ENCODE results near the gene ASTN2. TPM values are rescaled to one million over a fixed set of nuclear protein-coding genes. Genes with fewer than 3 reads are reported as not detected.
"Not testable (repeated sequence)": the region's sequence is repeated elsewhere in the genome, so short reads cannot be mapped to it uniquely, and the experiment has no call there.

Gene ASTN2
- total RNA-seq, 6 experiments from 2014 or later, result 0.91 to 3.1 (median 2.5) TPM

DNA sequence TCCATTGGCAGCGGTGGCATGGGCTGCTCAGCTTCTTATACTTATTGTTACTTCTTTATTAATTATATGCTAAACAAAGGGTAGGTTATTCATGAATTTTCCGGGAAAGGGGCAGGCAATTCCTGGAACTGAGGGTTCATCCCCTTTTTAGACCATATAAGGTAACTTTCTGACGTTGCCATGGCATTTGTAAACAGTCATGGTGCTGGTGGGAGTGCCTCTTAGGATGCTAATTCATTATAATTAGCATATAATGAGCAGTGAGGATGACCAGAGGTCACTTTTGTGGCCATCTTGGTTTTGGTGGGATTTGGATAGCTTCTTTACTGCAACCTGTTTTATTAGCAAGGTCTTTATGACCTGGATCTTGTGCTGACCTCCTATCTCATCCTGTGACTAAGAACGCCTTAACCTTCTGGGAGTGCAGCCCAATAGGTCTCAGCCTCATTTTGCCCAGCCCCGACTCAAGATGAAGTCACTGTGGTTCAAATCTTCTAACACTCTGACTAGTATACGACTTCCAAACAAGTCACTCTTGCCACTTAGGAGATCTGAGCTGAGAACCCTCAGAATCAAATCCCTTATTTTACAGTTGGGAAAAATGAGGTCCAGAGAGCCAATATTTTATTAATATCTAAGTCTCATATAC is 490.3 kb downstream of the ASTN2 start:
- DNase-seq (no peak), ATAC-seq (no peak)
- TF ChIP-seq, protein P1, sequence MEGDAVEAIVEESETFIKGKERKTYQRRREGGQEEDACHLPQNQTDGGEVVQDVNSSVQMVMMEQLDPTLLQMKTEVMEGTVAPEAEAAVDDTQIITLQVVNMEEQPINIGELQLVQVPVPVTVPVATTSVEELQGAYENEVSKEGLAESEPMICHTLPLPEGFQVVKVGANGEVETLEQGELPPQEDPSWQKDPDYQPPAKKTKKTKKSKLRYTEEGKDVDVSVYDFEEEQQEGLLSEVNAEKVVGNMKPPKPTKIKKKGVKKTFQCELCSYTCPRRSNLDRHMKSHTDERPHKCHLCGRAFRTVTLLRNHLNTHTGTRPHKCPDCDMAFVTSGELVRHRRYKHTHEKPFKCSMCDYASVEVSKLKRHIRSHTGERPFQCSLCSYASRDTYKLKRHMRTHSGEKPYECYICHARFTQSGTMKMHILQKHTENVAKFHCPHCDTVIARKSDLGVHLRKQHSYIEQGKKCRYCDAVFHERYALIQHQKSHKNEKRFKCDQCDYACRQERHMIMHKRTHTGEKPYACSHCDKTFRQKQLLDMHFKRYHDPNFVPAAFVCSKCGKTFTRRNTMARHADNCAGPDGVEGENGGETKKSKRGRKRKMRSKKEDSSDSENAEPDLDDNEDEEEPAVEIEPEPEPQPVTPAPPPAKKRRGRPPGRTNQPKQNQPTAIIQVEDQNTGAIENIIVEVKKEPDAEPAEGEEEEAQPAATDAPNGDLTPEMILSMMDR (IDR thresholded peaks at IDR 0.05), result no peak
- no peak for TF ChIP-seq POLR2A (IDR thresholded peaks at IDR 0.05)
- 59% methylated on average over 4 of the region's 6 CpGs for WGBS (ENCODE audit: insufficient coverage, low coverage, low lambda C conversion rate, missing lambda C conversion rate)
- intact Hi-C loops (cut with DNase I), result no loop called here
- Histone ChIP-seq H3K27me3 (no peaks in the 10 kb centered on the region), H3K4me1 (no peaks in the 10 kb centered on the region), H3K36me3 (no peaks in the 10 kb centered on the region), H3K9me3 (no peaks in the 10 kb centered on the region), H3K27ac (no peak overlapping the region), H3K4me3 (no peak overlapping the region)

DNA sequence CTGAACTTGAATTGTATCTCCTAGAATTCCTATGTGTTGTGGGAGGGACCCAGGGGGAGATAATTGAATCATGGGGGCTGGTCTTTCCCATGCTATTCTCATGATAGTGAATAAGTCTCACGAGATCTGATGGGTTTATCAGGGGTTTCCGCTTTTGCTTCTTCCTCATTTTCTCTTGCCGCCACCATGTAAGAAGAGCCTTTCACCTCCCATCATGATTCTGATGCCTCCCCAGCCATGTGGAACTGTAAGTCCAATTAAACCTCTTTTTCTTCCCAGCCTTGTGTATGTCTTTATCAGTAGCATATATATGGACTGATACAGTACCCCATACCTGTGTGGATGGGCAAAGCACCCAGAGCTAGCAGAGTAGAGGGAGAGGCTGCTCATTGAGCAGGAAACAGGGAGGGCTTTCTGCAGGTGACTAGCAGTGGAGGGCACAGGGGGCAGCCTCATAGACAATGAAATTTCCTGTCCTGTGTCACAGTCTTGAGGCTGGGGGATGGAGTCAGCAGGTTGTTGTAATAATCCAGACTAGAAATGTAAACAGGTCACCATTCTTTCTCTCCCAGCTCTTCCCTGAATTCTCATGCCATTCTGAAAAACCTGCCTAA is 496.9 kb downstream of the ASTN2 start:
- WGBS (ENCODE audit: insufficient coverage, low coverage, low lambda C conversion rate, missing lambda C conversion rate), result 80% methylated on average over 1 of the region's 3 CpGs
- intact Hi-C loops (cut with DNase I); H3K4me3 ChIP-seq; DNase-seq; ATAC-seq; H3K4me1 ChIP-seq; H3K36me3 ChIP-seq; H3K27me3 ChIP-seq; H3K27ac ChIP-seq; H3K9me3 ChIP-seq: not testable (repeated sequence)

DNA sequence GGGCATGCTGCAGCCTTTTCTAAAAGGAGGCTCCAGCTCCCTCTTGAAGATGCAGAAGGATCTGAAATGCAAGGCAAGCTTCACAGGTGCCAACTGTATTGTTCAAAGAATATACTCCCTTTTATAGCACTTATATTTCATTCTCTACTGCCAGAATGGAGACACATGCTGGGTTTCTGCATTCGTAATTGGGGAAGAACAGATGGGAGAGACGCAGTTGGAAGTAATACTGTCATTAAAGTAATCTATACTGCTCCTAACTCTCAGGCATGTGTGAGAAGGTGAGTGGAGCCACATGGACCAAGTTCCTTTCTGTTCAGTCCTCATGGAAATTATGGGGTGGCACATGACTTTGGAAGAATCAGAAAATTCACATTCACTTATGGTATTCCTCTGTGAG is 501.3 kb downstream of the ASTN2 start:
- Histone ChIP-seq H3K9me3 (no peaks in the 10 kb centered on the region), H3K27ac (no peak overlapping the region), H3K36me3 (no peaks in the 10 kb centered on the region), H3K27me3 (no peaks in the 10 kb centered on the region), H3K4me1 (no peaks in the 10 kb centered on the region), H3K4me3 (no peak overlapping the region)
- TF ChIP-seq, protein P1 (IDR thresholded peaks at IDR 0.05), result no peak
- no peak for TF ChIP-seq POLR2A (IDR thresholded peaks at IDR 0.05)
- no peak for DNase-seq
- intact Hi-C loops (cut with DNase I), result no loop called here
- ATAC-seq, result no peak
- WGBS (ENCODE audit: insufficient coverage, low coverage, low lambda C conversion rate, missing lambda C conversion rate), result 44% methylated on average over 2 of the region's 2 CpGs

DNA sequence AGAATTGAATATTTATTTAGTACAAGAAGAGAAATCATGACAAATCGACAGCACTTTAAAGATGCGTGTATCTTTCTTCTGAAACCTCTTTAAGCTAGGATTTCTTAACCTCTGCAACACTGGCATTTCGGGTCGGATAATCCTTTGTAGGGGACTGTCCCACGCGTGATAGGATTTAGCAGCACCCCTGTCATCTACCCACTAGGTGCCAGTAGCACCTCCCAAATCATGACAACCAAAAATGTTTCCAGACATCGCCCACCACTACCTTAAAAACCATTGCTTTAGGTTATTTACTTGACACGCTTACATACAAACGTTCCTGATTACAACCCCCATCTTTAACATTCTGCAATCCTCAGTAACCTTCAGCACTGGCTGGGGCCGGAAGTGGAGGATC is 504.7 kb downstream of the ASTN2 start:
- intact Hi-C loops (cut with DNase I), result no loop called here
- Histone ChIP-seq H3K27ac (no peak overlapping the region), H3K36me3 (no peaks in the 10 kb centered on the region), H3K4me1 (no peaks in the 10 kb centered on the region), H3K4me3 (no peak overlapping the region), H3K9me3 (no peaks in the 10 kb centered on the region), H3K27me3 (no peaks in the 10 kb centered on the region)
- ATAC-seq (no peak), DNase-seq (no peak)
- 38% methylated on average over 10 of the region's 10 CpGs for WGBS (ENCODE audit: insufficient coverage, low coverage, low lambda C conversion rate, missing lambda C conversion rate)
- TF ChIP-seq, protein P1 (IDR thresholded peaks at IDR 0.05), result no peak
- no peak for TF ChIP-seq POLR2A (IDR thresholded peaks at IDR 0.05)

DNA sequence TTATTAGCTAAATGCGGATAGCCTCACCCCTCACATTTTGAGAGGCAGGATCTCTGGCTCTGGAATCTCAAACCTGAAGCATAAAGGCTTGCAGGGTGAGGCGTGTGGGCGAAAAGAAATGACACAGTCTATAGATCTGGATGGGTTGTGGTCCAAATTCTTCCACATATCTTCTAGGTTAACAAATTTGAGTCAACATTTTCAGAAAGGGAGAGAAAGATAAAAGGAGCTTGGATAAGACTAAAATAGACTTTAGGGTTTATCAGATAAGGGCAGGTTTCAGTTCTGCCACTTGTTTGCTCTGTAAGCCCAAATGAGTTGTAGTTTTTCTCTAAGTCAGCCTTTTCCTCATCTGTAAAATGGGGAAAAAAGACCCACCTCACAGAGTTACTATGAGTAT is 506.9 kb downstream of the ASTN2 start:
- H3K27ac ChIP-seq, result no peak overlapping the region
- no peaks in the 10 kb centered on the region for H3K36me3 ChIP-seq
- intact Hi-C loops (cut with DNase I), result no loop called here
- no peak for TF ChIP-seq POLR2A (IDR thresholded peaks at IDR 0.05)
- no peaks in the 10 kb centered on the region for H3K27me3 ChIP-seq
- no peaks in the 10 kb centered on the region for H3K4me1 ChIP-seq
- 49% methylated on average over 3 of the region's 3 CpGs for WGBS (ENCODE audit: insufficient coverage, low coverage, low lambda C conversion rate, missing lambda C conversion rate)
- H3K4me3 ChIP-seq, result no peak overlapping the region
- no peak for DNase-seq
- no peaks in the 10 kb centered on the region for H3K9me3 ChIP-seq
- ATAC-seq, result no peak

Data from right lobe of liver (tissue), 6 donors.